H9 (cell line): ENCODE data around the gene RNF214. TPM values are rescaled to one million over a fixed set of nuclear protein-coding genes. Genes with fewer than 3 reads are reported as not detected.

ENCODE experiments used
- DNase-seq: peaks from one replicate; pipeline ENCODE4 v3.0.0-alpha.2; 2017
- H2AFZ ChIP-seq: one replicate; pipeline ENCODE4 v1.6.1; 2013; ENCODE audit warnings: mild to moderate bottlenecking, low read length, control low read depth, moderate library complexity
- H2AK5ac ChIP-seq: 2 replicates; pipeline ENCODE4 v1.6.1; 2013; ENCODE audit warnings: low read length, control low read depth, mixed read lengths; ENCODE audit not compliant: insufficient read length
- H2BK120ac ChIP-seq: one replicate; pipeline ENCODE4 v1.6.1; 2013; ENCODE audit warnings: low read depth, mild to moderate bottlenecking, low read length, control low read depth, inconsistent platforms; ENCODE audit not compliant: poor library complexity, severe bottlenecking
- H2BK12ac ChIP-seq: 2 replicates; pipeline ENCODE4 v1.6.1; 2013; ENCODE audit warnings: low read length, control low read depth, mixed read lengths, low read depth; ENCODE audit not compliant: insufficient read length
- H2BK15ac ChIP-seq: 2 replicates; pipeline ENCODE4 v1.6.1; 2013; ENCODE audit warnings: low read depth, low read length, control low read depth
- H2BK20ac ChIP-seq: one replicate; pipeline ENCODE4 v1.6.1; 2013; ENCODE audit warnings: low read depth, mild to moderate bottlenecking, low read length, control low read depth, inconsistent platforms; ENCODE audit not compliant: poor library complexity, severe bottlenecking
- H2BK5ac ChIP-seq: 2 replicates; pipeline ENCODE4 v1.6.1; 2013; ENCODE audit warnings: low read length, control low read depth, mixed read lengths; ENCODE audit not compliant: insufficient read length
- H3K14ac ChIP-seq: 2 replicates; pipeline ENCODE4 v1.6.1; 2013; ENCODE audit warnings: low read length, control low read depth; ENCODE audit not compliant: insufficient read depth
- H3K18ac ChIP-seq: 2 replicates; pipeline ENCODE4 v1.6.1; 2013; ENCODE audit warnings: low read depth, mild to moderate bottlenecking, mixed read lengths, low read length, control low read depth; ENCODE audit not compliant: insufficient read length
- H3K23ac ChIP-seq: 2 replicates; pipeline ENCODE4 v1.6.1; 2013; ENCODE audit warnings: low read length, control low read depth, mixed read lengths, low read depth; ENCODE audit not compliant: insufficient read length
- H3K23me2 ChIP-seq: 2 replicates; pipeline ENCODE4 v1.6.1; 2013; ENCODE audit warnings: low read depth, mild to moderate bottlenecking, mixed read lengths, low read length, control low read depth; ENCODE audit not compliant: insufficient read length, poor library complexity, severe bottlenecking
- H3K27ac ChIP-seq: 2 replicates; pipeline ENCODE4 v1.5.1; 2013; ENCODE audit warnings: low read length, control low read depth, mixed read lengths, low read depth; ENCODE audit not compliant: insufficient read length
- H3K27me3 ChIP-seq: 2 replicates; pipeline ENCODE4 v1.6.1; 2013; ENCODE audit warnings: low read length, control low read depth, inconsistent platforms; ENCODE audit not compliant: insufficient read depth
- H3K4ac ChIP-seq: 2 replicates; pipeline ENCODE4 v1.6.1; 2013; ENCODE audit warnings: low read depth, mild to moderate bottlenecking, control low read depth, inconsistent platforms, low read length, moderate library complexity
- H3K4me1 ChIP-seq: 2 replicates; pipeline ENCODE4 v1.6.1; 2013; ENCODE audit warnings: low read length, control low read depth, inconsistent platforms; ENCODE audit not compliant: insufficient read depth
- H3K4me2 ChIP-seq: 2 replicates; pipeline ENCODE4 v1.6.1; 2013; ENCODE audit warnings: low read length, control low read depth, mixed read lengths; ENCODE audit not compliant: insufficient read length, insufficient read depth
- H3K56ac ChIP-seq: 2 replicates; pipeline ENCODE4 v1.6.1; 2013; ENCODE audit warnings: low read depth, mild to moderate bottlenecking, mixed read lengths, low read length, control low read depth; ENCODE audit not compliant: insufficient read length
- H3K79me1 ChIP-seq: 2 replicates; pipeline ENCODE4 v1.6.1; 2013; ENCODE audit warnings: low read depth, mild to moderate bottlenecking, moderate library complexity, low read length, control low read depth, inconsistent platforms; ENCODE audit not compliant: insufficient read depth, poor library complexity, severe bottlenecking
- H3K79me2 ChIP-seq: 2 replicates; pipeline ENCODE4 v1.6.1; 2013; ENCODE audit warnings: low read length, control low read depth, inconsistent platforms; ENCODE audit not compliant: insufficient read depth
- H3K9ac ChIP-seq: 2 replicates; pipeline ENCODE4 v1.6.1; 2013; ENCODE audit warnings: low read length, control low read depth, mixed read lengths; ENCODE audit not compliant: insufficient read length; ENCODE audit errors: extremely low read depth
- H3K9me3 ChIP-seq: one replicate; pipeline ENCODE4 v1.6.1; 2013; ENCODE audit warnings: low read depth, low read length, inconsistent platforms; ENCODE audit not compliant: control insufficient read depth
- H3T11ph ChIP-seq: one replicate; pipeline ENCODE4 v1.6.1; 2013; ENCODE audit warnings: mild to moderate bottlenecking, low read length, control low read depth, inconsistent platforms
- H4K20me1 ChIP-seq: one replicate; pipeline ENCODE4 v1.6.1; 2013; ENCODE audit not compliant: control insufficient read depth, insufficient read length, insufficient read depth
- H4K5ac ChIP-seq: 2 replicates; pipeline ENCODE4 v1.6.1; 2013; ENCODE audit warnings: low read depth, mild to moderate bottlenecking, mixed read lengths, low read length, control low read depth; ENCODE audit not compliant: insufficient read length
- H4K8ac ChIP-seq: replicated peaks from 2 replicates; pipeline ENCODE4 v1.6.1; 2013; ENCODE audit warnings: low read length, control low read depth, mixed read lengths, low read depth; ENCODE audit not compliant: insufficient read length
- H4K91ac ChIP-seq: 2 replicates; pipeline ENCODE4 v1.6.1; 2013; ENCODE audit warnings: low read depth, mild to moderate bottlenecking, moderate library complexity, mixed read lengths, low read length, control low read depth; ENCODE audit not compliant: insufficient read length
- H3K27ac Mint-ChIP-seq, 3 experiments: 2 replicates in 2 of 3; 3 replicates in 1 of 3; pipeline ENCODE4 v1.8.0; 2020 to 2021; ENCODE audit warnings: mixed read lengths in 3 of 3, mild to moderate bottlenecking in 1 of 3, moderate library complexity in 1 of 3
- H3K27me3 Mint-ChIP-seq: 2 replicates; pipeline ENCODE4 v1.8.0; 2021; ENCODE audit warnings: low read depth, mild to moderate bottlenecking, moderate library complexity, mixed read lengths
- H3K36me3 Mint-ChIP-seq, 3 experiments: 2 replicates in 2 of 3; 3 replicates in 1 of 3; pipeline ENCODE4 v1.8.0; 2020 to 2021; ENCODE audit warnings: low read depth in 3 of 3, mixed read lengths in 3 of 3; ENCODE audit not compliant: insufficient read depth in 1 of 3
- H3K4me1 Mint-ChIP-seq, 2 experiments: 2 replicates each; pipeline ENCODE4 v1.8.0; 2020; ENCODE audit warnings: mixed read lengths in 2 of 2
- H3K4me3 Mint-ChIP-seq, 2 experiments: 2 replicates in 1 of 2; 3 replicates in 1 of 2; pipeline ENCODE4 v1.8.0; 2020 to 2021; ENCODE audit warnings: mild to moderate bottlenecking in 2 of 2, mixed read lengths in 2 of 2, moderate library complexity in 1 of 2
- H3K9me3 Mint-ChIP-seq, 2 experiments: 2 replicates in 1 of 2; 3 replicates in 1 of 2; pipeline ENCODE4 v1.8.0; 2020; ENCODE audit warnings: mild to moderate bottlenecking in 2 of 2, mixed read lengths in 2 of 2, moderate library complexity in 1 of 2
- CTCF ChIP-seq: fragments of 200-600 bp; sonication (generic); conservative IDR thresholded peaks from 3 replicates; pipeline ENCODE4 v1.8.0; 2021; ENCODE audit warnings: antibody characterized with exemption, mild to moderate bottlenecking
- WGBS: extraction: QIAGEN DNeasy Blood & Tissue Kit; methylation state at CpG from one replicate; pipeline ENCODE4 v1.1.7; 2013; ENCODE audit warnings: missing lambda C conversion rate, low lambda C conversion rate, mixed read lengths; ENCODE audit not compliant: insufficient read length; ENCODE audit errors: extremely low coverage; 5-methylcytosine and 5-hydroxymethylcytosine counted together
- total RNA-seq: library from RNA; stranded (reverse); gene quantifications from 2 replicates; pipeline ENCODE4 v1.2.1, GENCODE V29; 2021

RNF214 gene
- total RNA-seq, 1 experiment from 2014 or later: 26.0 TPM

GRCh38 chr11:117187007-117187406 lies 45.5 kb upstream of the RNF214 start:
- no peaks in the 10 kb centered on the region for H3K9me3 ChIP-seq
- no peak overlapping the region for H3K14ac ChIP-seq
- H2AK5ac ChIP-seq: no peak overlapping the region
- no peaks in the 10 kb centered on the region for H3K23me2 ChIP-seq
- Mint-ChIP-seq H3K27me3 (no peaks in the 10 kb centered on the region), H3K27ac (peak overlapping the region in 1 of 3 experiments; percentile 82; a peak in 3 of 7 replicates), H3K9me3 (no peaks in the 10 kb centered on the region), H3K4me3 (no peak overlapping the region), H3K4me1 (no peaks in the 10 kb centered on the region; a peak in 1 of 4 replicates), H3K36me3 (peaks cover 3 to 42% (median 29%) of the 10 kb centered on the region in 3 experiments; a peak in 6 of 7 replicates)
- no peak overlapping the region for H3K56ac ChIP-seq
- H2BK12ac ChIP-seq: no peak overlapping the region
- H2BK5ac ChIP-seq: no peak overlapping the region
- H2BK120ac ChIP-seq: no peak overlapping the region
- no peak overlapping the region for H2BK15ac ChIP-seq
- no peak overlapping the region for H4K8ac ChIP-seq
- H3K27me3 ChIP-seq: no peaks in the 10 kb centered on the region
- DNase-seq: no peak
- no peak overlapping the region for H3T11ph ChIP-seq
- no peak overlapping the region for H2AFZ ChIP-seq
- H3K4me1 ChIP-seq: no peaks in the 10 kb centered on the region
- no peak overlapping the region for H3K23ac ChIP-seq
- no peaks in the 10 kb centered on the region for H3K79me2 ChIP-seq
- no peak overlapping the region for H3K4ac ChIP-seq
- H4K91ac ChIP-seq: no peak overlapping the region
- H2BK20ac ChIP-seq: no peak overlapping the region
- no peak overlapping the region for H3K18ac ChIP-seq
- H3K9ac ChIP-seq: no peak overlapping the region
- no peaks in the 10 kb centered on the region for H4K20me1 ChIP-seq
- no peak overlapping the region for H3K4me2 ChIP-seq
- WGBS: no CpG with 5 or more reads among the region's 6 CpGs
- no peak for TF ChIP-seq CTCF
- H4K5ac ChIP-seq: no peak overlapping the region
- no peak overlapping the region for H3K27ac ChIP-seq
- H3K79me1 ChIP-seq: no peaks in the 10 kb centered on the region
